Measurements from ENCODE around the gene MRFAP1L1.
A peak's percentile ranks its signal among the peaks of the same experiment; 100 is the strongest.
"Not testable (repeated sequence)": the region's sequence is repeated elsewhere in the genome, so short reads cannot be mapped to it uniquely, and the experiment has no call there.

Gene MRFAP1L1

GRCh38 chr4:6734165-6734786, 24.6 kb upstream of the MRFAP1L1 start:
- no peak for DNase-seq (ENCODE audit: extremely low read depth in 1 of 2, low read depth in 1 of 2)

GRCh38 chr4:6733358-6734164, 23.9 kb upstream of the MRFAP1L1 start:
- no peak for DNase-seq (ENCODE audit: extremely low read depth in 1 of 2, low read depth in 1 of 2)

- no peak for DNase-seq (ENCODE audit: extremely low read depth in 1 of 2, low read depth in 1 of 2)
Measured at GRCh38 chr4:6732441-6733357, 23.0 kb upstream of the MRFAP1L1 start.

GRCh38 chr4:6731780-6732179, 22.1 kb upstream of the MRFAP1L1 start:
- DNase-seq (ENCODE audit: extremely low read depth in 1 of 2, low read depth in 1 of 2): no peak

GRCh38 chr4:6731318-6731675, 21.6 kb upstream of the MRFAP1L1 start:
- no peak for DNase-seq (ENCODE audit: extremely low read depth in 1 of 2, low read depth in 1 of 2)

GRCh38 chr4:6730603-6731317, 21.1 kb upstream of the MRFAP1L1 start:
- DNase-seq (ENCODE audit: extremely low read depth in 1 of 2, low read depth in 1 of 2): no peak

- DNase-seq (ENCODE audit: extremely low read depth in 1 of 2, low read depth in 1 of 2): no peak
Measured at GRCh38 chr4:6728320-6729029, 18.8 kb upstream of the MRFAP1L1 start.

GRCh38 chr4:6727943-6728250, 18.2 kb upstream of the MRFAP1L1 start:
- no peak for DNase-seq (ENCODE audit: extremely low read depth in 1 of 2, low read depth in 1 of 2)

GRCh38 chr4:6727081-6727942, 17.6 kb upstream of the MRFAP1L1 start:
- DNase-seq (ENCODE audit: extremely low read depth in 1 of 2, low read depth in 1 of 2): no peak

- not testable (repeated sequence) for DNase-seq (ENCODE audit: extremely low read depth in 1 of 2, low read depth in 1 of 2)
Measured at GRCh38 chr4:6725427-6725961, 15.8 kb upstream of the MRFAP1L1 start.

GRCh38 chr4:6724421-6725111, 14.9 kb upstream of the MRFAP1L1 start:
- DNase-seq (ENCODE audit: extremely low read depth in 1 of 2, low read depth in 1 of 2): no peak

- no peak for DNase-seq (ENCODE audit: extremely low read depth in 1 of 2, low read depth in 1 of 2)
Measured at GRCh38 chr4:6723851-6724250, 14.2 kb upstream of the MRFAP1L1 start.

- DNase-seq (ENCODE audit: extremely low read depth in 1 of 2, low read depth in 1 of 2): no peak
Measured at GRCh38 chr4:6722891-6723290, 13.2 kb upstream of the MRFAP1L1 start.

- no peak for DNase-seq (ENCODE audit: extremely low read depth in 1 of 2, low read depth in 1 of 2)
Measured at GRCh38 chr4:6721121-6721520, 11.5 kb upstream of the MRFAP1L1 start.

GRCh38 chr4:6720202-6720699, 10.6 kb upstream of the MRFAP1L1 start:
- peak; percentile 63 to 82 for DNase-seq (ENCODE audit: extremely low read depth in 1 of 2, low read depth in 1 of 2)

- no peak for DNase-seq (ENCODE audit: extremely low read depth in 1 of 2, low read depth in 1 of 2)
Measured at GRCh38 chr4:6719611-6720179, 10.0 kb upstream of the MRFAP1L1 start.

- DNase-seq (ENCODE audit: extremely low read depth in 1 of 2, low read depth in 1 of 2): no peak
Measured at GRCh38 chr4:6718932-6719610, 9.4 kb upstream of the MRFAP1L1 start.
